Activated CD4-positive, CD25-positive, alpha-beta regulatory T cell treated with anti-CD3 and anti-CD28 coated beads, Interleukin-2, amount 50 U/mL, for 16 hours (primary cell): ENCODE results near the gene PGAP3.

Experiments used
- DNase-seq: peaks from one replicate; pipeline ENCODE4 v3.0.0-alpha.2; 2020; ENCODE audit warnings: low read depth, low spot score

Gene PGAP3

GRCh38 chr17:39624313-39624712 is 63.5 kb downstream of the PGAP3 start:
- no peak for DNase-seq

GRCh38 chr17:39623356-39623950 is 64.4 kb downstream of the PGAP3 start:
- peak; percentile 74 for DNase-seq

- no peak for DNase-seq
These were observed 65.4 kb downstream of the PGAP3 start for GRCh38 chr17:39622380-39623006.

- DNase-seq, result peak; percentile 81
These were observed 66.1 kb downstream of the PGAP3 start for GRCh38 chr17:39621523-39622379.
